Activated CD8-positive, alpha-beta memory T cell treated with anti-CD3 and anti-CD28 coated beads, Interleukin-2, amount 50 U/mL, for 1 hour (primary cell): ENCODE data around the gene PCBP4.
"Not testable (repeated sequence)": the region's sequence is repeated elsewhere in the genome, so short reads cannot be mapped to it uniquely, and the experiment has no call there.

ENCODE experiments used
- DNase-seq: peaks from one replicate; pipeline ENCODE4 v3.0.0-alpha.2; 2020; ENCODE audit errors: extremely low read depth

The PCBP4 gene

GRCh38 chr3:51938780-51939425 is 28.4 kb downstream of the PCBP4 start:
- no peak for DNase-seq

- no peak for DNase-seq
Observed at GRCh38 chr3:51937611-51938450, 29.4 kb downstream of the PCBP4 start.

GRCh38 chr3:51937014-51937413 is 30.2 kb downstream of the PCBP4 start:
- no peak for DNase-seq

- DNase-seq, result no peak
Observed at GRCh38 chr3:51935886-51936755, 31.1 kb downstream of the PCBP4 start.

- no peak for DNase-seq
Observed at GRCh38 chr3:51934991-51935885, 32.0 kb downstream of the PCBP4 start.

- DNase-seq, result no peak
Observed at GRCh38 chr3:51934139-51934850, 33.0 kb downstream of the PCBP4 start.

- no peak for DNase-seq
Observed at GRCh38 chr3:51933471-51934138, 33.6 kb downstream of the PCBP4 start.

GRCh38 chr3:51932471-51933370 is 34.5 kb downstream of the PCBP4 start:
- DNase-seq, result no peak

- no peak for DNase-seq
Observed at GRCh38 chr3:51931756-51932155, 35.5 kb downstream of the PCBP4 start.

- DNase-seq, result no peak
Observed at GRCh38 chr3:51930439-51930838, 36.8 kb downstream of the PCBP4 start.

GRCh38 chr3:51929420-51930003 is 37.7 kb downstream of the PCBP4 start:
- no peak for DNase-seq

GRCh38 chr3:51928981-51929380 is 38.3 kb downstream of the PCBP4 start:
- DNase-seq, result not testable (repeated sequence)

GRCh38 chr3:51928438-51928837 is 38.8 kb downstream of the PCBP4 start:
- no peak for DNase-seq

- DNase-seq, result no peak
Observed at GRCh38 chr3:51927061-51927977, 39.9 kb downstream of the PCBP4 start.

- DNase-seq, result no peak
Observed at GRCh38 chr3:51921081-51921578, 46.1 kb downstream of the PCBP4 start.

GRCh38 chr3:51916418-51916817 is 50.8 kb downstream of the PCBP4 start:
- no peak for DNase-seq

- no peak for DNase-seq
Observed at GRCh38 chr3:51908026-51908425, 59.2 kb downstream of the PCBP4 start.
